DMS79 treated with DMSO at 0.1 percent for 48 hours (cell line): Measurements from ENCODE around the gene UBTD2.

ENCODE experiments used
- DNase-seq: peaks from one replicate; lab custom pipeline; 2025; lab: John Stamatoyannopoulos, UW

UBTD2 gene

DNA sequence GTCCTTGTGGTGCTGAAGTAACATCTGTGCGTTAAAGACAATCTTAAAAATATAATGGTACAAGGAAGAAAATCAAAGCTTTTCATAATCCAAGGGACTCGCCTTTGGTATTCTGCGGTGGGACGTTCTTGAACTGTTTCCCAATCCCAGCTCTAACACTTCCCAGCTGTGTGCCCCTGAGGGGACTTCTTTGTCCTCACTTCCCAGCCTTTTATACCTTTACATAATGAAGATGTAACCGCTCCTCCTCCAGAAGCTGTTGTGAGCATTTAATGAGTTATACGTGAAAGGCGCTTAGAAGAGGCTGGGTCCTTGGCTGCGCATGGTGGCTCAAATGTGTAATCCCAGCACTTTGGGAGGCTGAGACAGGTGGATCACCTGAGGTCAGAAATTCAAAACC is 112.4 kb downstream of the UBTD2 start:
- no peak for DNase-seq

DNA sequence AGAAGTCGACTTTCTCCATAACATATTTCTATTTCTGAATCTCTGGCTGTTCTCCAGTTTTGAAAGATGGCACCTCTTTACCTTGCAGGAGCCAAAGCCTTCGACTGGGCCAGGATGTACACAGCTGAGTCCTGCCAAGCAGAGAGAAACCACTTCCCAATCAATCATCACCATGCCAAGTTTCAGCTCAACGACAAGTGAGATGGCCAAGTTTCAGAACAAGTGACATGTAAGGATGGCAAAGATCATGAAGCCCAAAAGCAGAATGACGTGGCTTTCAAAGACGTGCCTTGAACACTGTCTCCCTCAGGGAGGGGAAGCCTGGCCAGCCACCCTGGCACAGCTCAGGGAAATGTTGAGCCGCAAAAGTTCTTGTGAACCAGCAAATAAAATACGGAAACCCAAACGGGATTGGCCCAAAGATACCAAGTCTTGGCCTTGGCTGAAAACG is 113.3 kb downstream of the UBTD2 start:
- no peak for DNase-seq

DNA sequence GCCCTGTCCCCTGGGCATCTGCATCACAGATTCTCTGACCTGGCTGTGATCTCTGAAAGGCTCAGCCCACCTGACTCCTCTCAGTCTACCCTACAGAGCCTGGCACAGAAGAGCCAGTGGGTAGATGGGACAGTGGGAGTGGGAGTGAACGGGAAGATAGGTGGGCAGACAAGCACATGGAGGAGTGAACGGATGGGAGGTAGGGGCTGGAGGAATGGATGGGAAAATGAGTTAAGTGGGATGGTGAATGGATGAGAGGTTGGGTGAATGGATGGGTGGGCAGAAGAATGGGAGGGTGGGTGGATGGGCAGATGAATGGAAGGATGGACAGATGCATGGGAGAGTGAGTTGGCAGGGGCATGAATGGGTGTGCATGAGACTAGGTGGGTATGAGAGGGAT is 114.3 kb downstream of the UBTD2 start:
- no peak for DNase-seq

DNA sequence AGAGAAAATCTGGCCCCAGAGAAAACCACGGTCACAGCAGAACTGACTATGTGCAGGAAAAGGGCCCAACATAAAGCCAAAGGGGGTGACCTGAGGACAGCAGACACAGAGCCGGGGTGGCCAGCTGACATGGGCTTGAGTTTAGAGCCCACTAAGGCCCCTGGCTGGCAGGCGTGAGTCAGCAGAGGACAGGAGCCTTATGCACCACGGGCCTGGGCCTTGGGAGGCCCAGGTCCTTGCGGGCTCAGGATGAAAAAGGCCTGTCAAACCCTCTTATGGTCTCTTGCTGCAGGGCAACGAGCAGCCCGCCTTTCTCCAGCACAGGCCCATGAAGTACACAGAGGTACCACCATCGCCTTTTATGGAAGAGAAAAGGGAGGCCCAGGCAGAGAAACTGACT is 115.3 kb downstream of the UBTD2 start:
- no peak for DNase-seq

GRCh38 chr5:172167895-172168294 is 115.7 kb downstream of the UBTD2 start:
- no peak for DNase-seq

DNA sequence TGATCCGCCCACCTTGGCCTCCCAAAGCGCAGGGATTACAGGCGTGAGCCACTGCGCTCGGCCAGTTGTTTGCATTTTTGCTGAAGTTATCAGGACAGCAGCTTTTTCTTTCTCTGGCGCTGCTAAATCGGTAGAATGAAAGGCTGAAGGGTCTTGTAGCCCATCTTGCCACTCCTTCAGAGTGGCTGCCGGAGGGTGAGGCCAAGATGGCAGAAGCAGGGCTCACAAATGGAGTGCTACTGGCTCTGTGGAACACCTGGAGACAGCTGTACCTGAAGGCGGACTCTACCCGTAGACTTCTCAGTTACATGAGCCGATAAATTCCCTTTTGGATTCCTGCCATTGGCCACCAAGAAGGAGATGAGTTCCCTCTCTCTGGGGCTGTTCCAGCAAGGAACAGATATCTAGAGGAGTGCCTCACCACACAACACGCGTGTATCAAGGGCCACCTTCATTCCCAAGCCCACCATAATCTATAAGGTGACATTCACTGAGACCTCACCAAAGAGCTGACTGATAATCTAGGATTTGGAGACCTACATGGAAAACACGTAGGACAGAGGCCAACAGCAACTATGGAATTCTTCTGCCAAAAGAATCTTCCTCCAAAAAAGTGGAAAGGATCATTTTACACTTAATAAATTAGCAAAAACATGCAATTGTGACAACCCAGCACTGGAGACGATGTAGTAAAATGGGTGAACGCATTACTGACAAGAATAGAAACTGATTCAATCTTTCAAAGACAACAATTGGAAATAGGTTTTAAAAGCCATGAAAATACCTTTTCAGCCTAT is 117.3 kb downstream of the UBTD2 start:
- DNase-seq, result no peak

- DNase-seq, result no peak
These were observed 118.1 kb downstream of the UBTD2 start for GRCh38 chr5:172165465-172165864.

- DNase-seq, result no peak
These were observed 118.8 kb downstream of the UBTD2 start for GRCh38 chr5:172164769-172165212.

GRCh38 chr5:172163346-172163745 is 120.2 kb downstream of the UBTD2 start:
- DNase-seq, result no peak

DNA sequence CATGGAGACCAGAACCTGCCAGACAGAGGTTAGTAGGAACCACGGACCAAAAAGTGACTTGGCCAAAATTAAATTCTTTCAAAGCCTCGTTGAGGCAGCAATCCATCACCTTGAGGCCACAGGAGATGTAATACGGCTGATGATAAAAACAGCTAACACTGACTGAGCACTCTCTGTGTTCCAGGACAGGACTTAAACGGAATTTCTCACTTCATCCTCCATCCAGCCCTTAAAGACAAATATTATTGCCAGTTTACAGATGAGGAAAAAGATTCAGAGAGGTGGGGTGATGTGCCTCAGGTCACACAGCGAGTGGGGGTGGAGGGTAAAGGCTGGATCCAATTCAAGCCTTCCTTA is 120.6 kb downstream of the UBTD2 start:
- no peak for DNase-seq

DNA sequence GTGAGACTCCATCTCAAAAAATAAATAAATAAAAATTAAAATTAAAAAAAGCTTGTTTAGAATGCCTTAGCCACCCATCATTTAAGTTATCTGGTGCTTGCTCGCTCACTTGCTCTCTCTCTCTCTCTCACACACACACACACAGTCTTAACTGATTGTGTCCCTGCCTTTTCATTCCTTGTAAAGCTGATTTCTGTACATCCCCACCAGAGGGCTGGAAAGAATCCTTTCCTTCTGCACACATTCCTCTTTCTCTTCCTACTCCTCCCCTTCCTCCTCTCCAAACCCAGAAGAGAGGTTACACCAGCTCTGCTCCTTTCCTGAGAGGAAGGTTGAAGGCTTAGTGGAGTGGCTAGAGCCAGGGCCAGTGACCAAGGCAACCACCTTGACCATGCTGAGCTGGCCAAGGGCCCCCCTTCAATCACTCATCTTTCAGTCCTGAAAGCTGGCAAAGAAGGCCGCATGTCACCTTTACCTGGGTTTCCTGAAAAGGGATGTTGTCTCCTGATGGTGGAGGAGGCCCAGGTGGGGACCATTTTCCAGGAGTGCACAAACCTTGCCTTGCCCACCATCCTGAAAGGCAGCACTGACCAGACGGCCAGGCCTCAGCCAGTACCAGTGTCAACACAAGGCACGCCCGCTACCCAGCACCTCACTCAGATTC is 121.1 kb downstream of the UBTD2 start:
- DNase-seq, result no peak

DNA sequence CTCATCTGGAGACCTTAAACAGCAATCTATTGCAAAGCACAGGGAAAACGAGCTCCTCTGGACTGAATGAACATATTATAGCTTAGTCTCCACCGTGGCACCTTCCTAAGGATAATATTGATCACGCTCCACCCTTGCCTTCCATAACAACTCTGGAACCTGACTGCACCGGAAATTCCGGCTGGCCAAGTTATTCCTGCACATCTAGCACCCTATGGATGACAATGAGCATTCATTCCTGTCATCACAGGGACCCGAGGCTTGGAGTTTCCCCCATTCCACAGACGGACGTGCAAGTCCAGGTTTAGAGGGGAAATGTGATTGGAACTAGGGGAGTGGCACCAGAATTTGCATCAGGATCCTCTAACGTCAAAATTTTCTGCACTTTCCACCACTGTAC is 123.1 kb downstream of the UBTD2 start:
- no peak for DNase-seq
